HepG2 (cell line): ENCODE data around the gene NOL4L. TPM values are rescaled to one million over a fixed set of nuclear protein-coding genes. Genes with fewer than 3 reads are reported as not detected.

Source experiments
- CSRNP1 ChIP-seq: sonication (generic); formaldehyde crosslinking; IDR thresholded peaks from 2 replicates; pipeline ENCODE4 v1.8.1; 2023; ENCODE audit warnings: mild to moderate bottlenecking, missing genetic modification reagents
- IRX3 ChIP-seq: sonication (generic); formaldehyde crosslinking; IDR thresholded peaks from 2 replicates; pipeline ENCODE4 v1.8.1; 2023; ENCODE audit warnings: mild to moderate bottlenecking, low read depth, missing genetic modification reagents, borderline replicate concordance
- MLLT10 ChIP-seq: sonication (generic); formaldehyde crosslinking; IDR thresholded peaks from 2 replicates; pipeline ENCODE4 v1.4.0; 2020; ENCODE audit warnings: missing genetic modification reagents
- MYNN ChIP-seq: sonication (generic); formaldehyde crosslinking; IDR thresholded peaks from 2 replicates; pipeline ENCODE4 v1.4.0; 2020; ENCODE audit warnings: mild to moderate bottlenecking, low read depth, missing genetic modification reagents
- PBX3 ChIP-seq: sonication (generic); formaldehyde crosslinking; IDR thresholded peaks from 2 replicates; pipeline ENCODE4 v1.8.1; 2023; ENCODE audit warnings: missing genetic modification reagents, inconsistent platforms, borderline replicate concordance
- POLR2G ChIP-seq: fragments of 200-400 bp; formaldehyde crosslinking; IDR thresholded peaks from 2 replicates; pipeline ENCODE4 v1.6.1; 2018; ENCODE audit warnings: mild to moderate bottlenecking, low read depth, low read length, moderate library complexity
- PRMT3 ChIP-seq: sonication (generic); formaldehyde crosslinking; IDR thresholded peaks from 2 replicates; pipeline ENCODE4 v1.8.1; 2022; ENCODE audit warnings: low read depth, mild to moderate bottlenecking, moderate library complexity, missing genetic modification reagents, borderline replicate concordance
- TMF1 ChIP-seq: sonication (generic); formaldehyde crosslinking; IDR thresholded peaks from 2 replicates; pipeline ENCODE4 v1.8.1; 2022; ENCODE audit warnings: low read depth, missing genetic modification reagents
- ZBTB39 ChIP-seq: sonication (generic); formaldehyde crosslinking; IDR thresholded peaks from 2 replicates; pipeline ENCODE4 v1.5.0; 2020; ENCODE audit warnings: missing genetic modification reagents
- ZNF276 ChIP-seq: sonication (generic); formaldehyde crosslinking; IDR thresholded peaks from 2 replicates; pipeline ENCODE4 v1.4.0; 2020; ENCODE audit warnings: mild to moderate bottlenecking, low read depth, missing genetic modification reagents
- ZNF317 ChIP-seq: sonication (generic); formaldehyde crosslinking; IDR thresholded peaks from 2 replicates; pipeline ENCODE4 v1.5.0; 2020; ENCODE audit warnings: mild to moderate bottlenecking, missing genetic modification reagents
- ZNF343 ChIP-seq: sonication (generic); formaldehyde crosslinking; IDR thresholded peaks from 2 replicates; pipeline ENCODE4 v1.4.0; 2020; ENCODE audit warnings: mild to moderate bottlenecking, missing genetic modification reagents
- ZNF550 ChIP-seq: sonication (generic); formaldehyde crosslinking; IDR thresholded peaks from 2 replicates; pipeline ENCODE4 v1.4.0; 2020; ENCODE audit warnings: mild to moderate bottlenecking, missing genetic modification reagents, borderline replicate concordance
- ZNF598 ChIP-seq: sonication (generic); formaldehyde crosslinking; IDR thresholded peaks from 2 replicates; pipeline ENCODE4 v1.5.1; 2020; ENCODE audit warnings: mild to moderate bottlenecking, missing genetic modification reagents, borderline replicate concordance
- polyA plus RNA-seq, 8 experiments: library from polyadenylated mRNA; depleted of rRNA in 3 of 8; stranded (reverse) in 7 of 8; unstranded in 1 of 8; fragments of >200 nt; fragmentation: Illumina TruSeq in 4 of 8; extraction: Trizol in 4 of 8; gene quantifications; 2 replicates each; pipeline versions ENCODE4 v1.2.1 to v1.2.3, GENCODE V29; 2011 to 2016; ENCODE audit warnings: low read depth in 4 of 8, missing spikeins in 1 of 8, mixed read lengths in 1 of 8; ENCODE audit not compliant: insufficient read depth in 1 of 8
- total RNA-seq, 5 experiments: library from RNA; depleted of rRNA; stranded (reverse); fragments of >200 nt; fragmentation: Illumina TruSeq; extraction: Trizol; gene quantifications; 2 replicates each; pipeline ENCODE4 v1.2.3, GENCODE V29; 2016; ENCODE audit warnings: low read depth in 1 of 5
- TF ChIP-seq, protein P1 (sequence below): sonication (generic); formaldehyde crosslinking; IDR thresholded peaks from 2 replicates; pipeline ENCODE4 v1.4.0; 2020; ENCODE audit warnings: missing genetic modification reagents
- TF ChIP-seq, protein P2 (sequence below): IDR thresholded peaks from 2 replicates; pipeline ENCODE4 v1.6.1; 2018; ENCODE audit warnings: missing genetic modification reagents, mild to moderate bottlenecking, missing compliant biosample characterization

NOL4L gene
- total and polyA plus RNA-seq, 2 of the 13 experiments (the other 11 are each of a cell fraction or from before 2014, with no cell fraction given): 16.6 to 35.4 TPM

DNA sequence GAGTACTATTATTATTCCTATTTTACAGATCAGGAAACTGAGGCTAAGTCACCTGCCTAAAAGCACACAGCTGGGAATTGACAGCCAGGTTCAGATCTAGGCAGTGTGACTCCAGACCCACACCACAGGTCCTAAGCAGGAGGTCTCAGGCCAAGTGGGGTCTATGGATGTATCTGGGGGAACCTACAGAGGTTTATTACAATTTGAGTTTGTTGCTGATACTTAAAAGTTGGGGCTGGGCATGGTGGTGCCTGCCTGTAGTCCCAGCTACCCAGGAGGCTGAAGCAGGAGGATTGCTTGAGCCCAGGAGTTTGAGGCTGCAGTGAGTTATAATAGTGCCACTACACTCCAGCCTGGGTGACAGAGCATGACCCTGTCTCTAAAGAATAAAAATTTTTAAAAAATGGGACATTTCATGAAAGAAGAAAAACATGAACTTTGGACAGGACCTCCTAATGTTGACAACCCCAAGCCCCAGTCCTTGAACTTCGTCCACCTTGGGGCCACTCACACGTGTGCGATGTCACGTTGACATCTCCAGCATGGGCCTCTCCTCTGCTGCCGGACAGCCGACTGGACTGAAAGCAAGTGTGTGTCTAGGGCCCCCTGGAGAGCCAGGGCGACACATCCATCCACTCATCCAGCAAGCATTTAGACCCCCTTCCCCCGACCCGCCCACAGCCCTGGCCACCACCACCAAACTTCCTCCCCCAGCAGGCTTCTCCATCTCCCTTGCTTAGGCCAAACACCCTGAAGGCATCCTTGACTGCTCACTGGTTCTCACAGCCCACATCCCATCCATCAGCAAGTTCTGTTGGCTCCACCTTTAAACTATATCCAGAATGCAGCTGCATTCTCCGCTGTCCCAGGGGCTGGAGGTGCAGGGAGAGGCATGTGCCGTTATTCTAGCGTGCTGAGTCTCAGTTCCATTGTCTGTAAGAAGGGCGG lies 40.0 kb downstream of the NOL4L start (continued):
- TF ChIP-seq ZBTB39 (CRISPR knock-in tag): no peak
- TF ChIP-seq, protein P1, sequence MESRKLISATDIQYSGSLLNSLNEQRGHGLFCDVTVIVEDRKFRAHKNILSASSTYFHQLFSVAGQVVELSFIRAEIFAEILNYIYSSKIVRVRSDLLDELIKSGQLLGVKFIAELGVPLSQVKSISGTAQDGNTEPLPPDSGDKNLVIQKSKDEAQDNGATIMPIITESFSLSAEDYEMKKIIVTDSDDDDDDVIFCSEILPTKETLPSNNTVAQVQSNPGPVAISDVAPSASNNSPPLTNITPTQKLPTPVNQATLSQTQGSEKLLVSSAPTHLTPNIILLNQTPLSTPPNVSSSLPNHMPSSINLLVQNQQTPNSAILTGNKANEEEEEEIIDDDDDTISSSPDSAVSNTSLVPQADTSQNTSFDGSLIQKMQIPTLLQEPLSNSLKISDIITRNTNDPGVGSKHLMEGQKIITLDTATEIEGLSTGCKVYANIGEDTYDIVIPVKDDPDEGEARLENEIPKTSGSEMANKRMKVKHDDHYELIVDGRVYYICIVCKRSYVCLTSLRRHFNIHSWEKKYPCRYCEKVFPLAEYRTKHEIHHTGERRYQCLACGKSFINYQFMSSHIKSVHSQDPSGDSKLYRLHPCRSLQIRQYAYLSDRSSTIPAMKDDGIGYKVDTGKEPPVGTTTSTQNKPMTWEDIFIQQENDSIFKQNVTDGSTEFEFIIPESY (CRISPR knock-in tag): peak; percentile 88; the same call in 1 of the 2 replicates
- peak; percentile 66; the same call in 1 of the 2 replicates for TF ChIP-seq IRX3
- peak; percentile 63 for TF ChIP-seq POLR2G
- TF ChIP-seq ZNF598 (CRISPR knock-in tag): 0 out of 2 replicates have a peak, but pooled peaks have one; percentile 10
- TF ChIP-seq TMF1 (CRISPR knock-in tag): peak; percentile 68
- TF ChIP-seq MLLT10 (CRISPR knock-in tag): no peak
- TF ChIP-seq ZNF276 (CRISPR knock-in tag): peak; percentile 87; the same call in 1 of the 2 replicates
- TF ChIP-seq ZNF317: peak; percentile 94
- TF ChIP-seq, protein P2, sequence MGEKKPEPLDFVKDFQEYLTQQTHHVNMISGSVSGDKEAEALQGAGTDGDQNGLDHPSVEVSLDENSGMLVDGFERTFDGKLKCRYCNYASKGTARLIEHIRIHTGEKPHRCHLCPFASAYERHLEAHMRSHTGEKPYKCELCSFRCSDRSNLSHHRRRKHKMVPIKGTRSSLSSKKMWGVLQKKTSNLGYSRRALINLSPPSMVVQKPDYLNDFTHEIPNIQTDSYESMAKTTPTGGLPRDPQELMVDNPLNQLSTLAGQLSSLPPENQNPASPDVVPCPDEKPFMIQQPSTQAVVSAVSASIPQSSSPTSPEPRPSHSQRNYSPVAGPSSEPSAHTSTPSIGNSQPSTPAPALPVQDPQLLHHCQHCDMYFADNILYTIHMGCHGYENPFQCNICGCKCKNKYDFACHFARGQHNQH (CRISPR knock-in tag): peak; percentile 100
- peak; percentile 27; the same call in 1 of the 2 replicates for TF ChIP-seq ZNF550
- TF ChIP-seq PBX3: no peak
- 0 out of 2 replicates have a peak, but pooled peaks have one; percentile 56 for TF ChIP-seq ZNF343 (CRISPR knock-in tag)
- 0 out of 2 replicates have a peak, but pooled peaks have one; percentile 53 for TF ChIP-seq PRMT3 (CRISPR knock-in tag)
- peak; percentile 95 for TF ChIP-seq CSRNP1 (CRISPR knock-in tag)
- TF ChIP-seq MYNN: no peak
